Smooth muscle cell (in vitro differentiated cells): ENCODE measurements around the gene ACSBG1. TPM values are rescaled to one million over a fixed set of nuclear protein-coding genes. Genes with fewer than 3 reads are reported as not detected.
A peak's percentile ranks its signal among the peaks of the same experiment; 100 is the strongest.

Experiments used
- DNase-seq: peaks from one replicate; lab custom pipeline; 2025; ENCODE audit not compliant: unreplicated experiment; lab: John Stamatoyannopoulos, UW
- H2AFZ ChIP-seq: fragments of 200-600 bp; sonication (generic); 2 replicates; pipeline ENCODE4 v1.6.0; 2016; ENCODE audit warnings: antibody characterized with exemption, low read depth, mild to moderate bottlenecking
- H3F3A ChIP-seq: fragments of 200-600 bp; sonication (generic); 2 replicates; pipeline ENCODE4 v1.6.0; 2017; ENCODE audit warnings: antibody characterized with exemption, low read depth
- H3K27ac ChIP-seq: fragments of 200-600 bp; sonication (generic); 2 replicates; pipeline ENCODE4 v1.5.1; 2016; ENCODE audit warnings: low read depth, mild to moderate bottlenecking
- H3K27me3 ChIP-seq: fragments of 200-600 bp; sonication (generic); 2 replicates; pipeline ENCODE4 v1.6.1; 2016; ENCODE audit warnings: low read depth, mild to moderate bottlenecking
- H3K36me3 ChIP-seq: fragments of 200-600 bp; sonication (generic); 2 replicates; pipeline ENCODE4 v1.5.1; 2016; ENCODE audit warnings: low read depth
- H3K4me1 ChIP-seq: fragments of 200-600 bp; sonication (generic); 2 replicates; pipeline ENCODE4 v1.5.1; 2016; ENCODE audit warnings: low read depth
- H3K4me2 ChIP-seq: fragments of 200-600 bp; sonication (generic); 2 replicates; pipeline ENCODE4 v1.6.0; 2016; ENCODE audit warnings: mild to moderate bottlenecking
- H3K4me3 ChIP-seq: fragments of 200-600 bp; sonication (generic); 2 replicates; pipeline ENCODE4 v1.5.1; 2016; ENCODE audit warnings: mild to moderate bottlenecking
- H3K79me2 ChIP-seq: fragments of 200-600 bp; sonication (generic); 2 replicates; pipeline ENCODE4 v1.6.0; 2016; ENCODE audit warnings: low read depth, mild to moderate bottlenecking
- H3K9ac ChIP-seq: fragments of 200-600 bp; sonication (generic); 2 replicates; pipeline ENCODE4 v1.6.0; 2016; ENCODE audit warnings: low read depth
- H3K9me3 ChIP-seq: fragments of 200-600 bp; sonication (generic); replicated peaks from 2 replicates; pipeline ENCODE4 v1.5.1; 2016; ENCODE audit warnings: low read depth
- H4K20me1 ChIP-seq: fragments of 200-600 bp; sonication (generic); 2 replicates; pipeline ENCODE4 v1.6.0; 2016; ENCODE audit warnings: low read depth
- WGBS: methylation state at CpG from one replicate; pipeline ENCODE4 v1.1.7; 2016; ENCODE audit warnings: low lambda C conversion rate; 5-methylcytosine and 5-hydroxymethylcytosine counted together
- polyA plus RNA-seq: library from polyadenylated mRNA; unstranded; fragments of >200 nt; fragmentation: Nextera tagmentation; extraction: Ambion mirVana; gene quantifications from 2 replicates; pipeline ENCODE4 v1.2.1, GENCODE V29; 2016
- total RNA-seq: library from RNA; depleted of rRNA; stranded (reverse); fragments of >200 nt; gene quantifications from 2 replicates; pipeline ENCODE4 v1.2.3, GENCODE V29; 2014
- TF ChIP-seq, protein P1 (sequence below): fragments of 200-600 bp; sonication (generic); IDR thresholded peaks from 2 replicates; pipeline ENCODE4 v1.5.1; 2017; ENCODE audit warnings: borderline replicate concordance, mild to moderate bottlenecking, antibody characterized with exemption; ENCODE audit not compliant: insufficient read depth, poor library complexity, severe bottlenecking

The ACSBG1 gene
- total and polyA plus RNA-seq, 2 experiments from 2014 or later: under 0.01 to 0.22 TPM

DNA sequence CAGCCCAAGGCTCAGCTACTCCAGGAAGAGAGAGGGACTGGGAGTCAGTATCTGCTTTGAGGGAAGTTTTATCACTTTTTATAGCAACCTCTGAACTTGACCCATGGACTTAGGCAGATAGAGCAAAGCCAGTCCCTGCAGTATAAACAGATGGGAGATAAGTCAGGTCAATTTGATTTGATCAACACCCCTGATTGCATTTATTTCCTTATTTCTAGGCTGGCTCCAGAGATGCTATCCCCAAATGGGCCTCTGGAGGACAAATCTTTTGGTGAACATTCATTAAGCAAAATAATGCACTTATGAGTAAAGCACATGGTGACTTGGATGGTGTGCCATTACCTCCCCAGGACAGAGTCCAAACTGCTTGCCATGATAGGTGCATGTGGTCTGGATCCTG is 94.1 kb downstream of the ACSBG1 start:
- TF ChIP-seq, protein P1, sequence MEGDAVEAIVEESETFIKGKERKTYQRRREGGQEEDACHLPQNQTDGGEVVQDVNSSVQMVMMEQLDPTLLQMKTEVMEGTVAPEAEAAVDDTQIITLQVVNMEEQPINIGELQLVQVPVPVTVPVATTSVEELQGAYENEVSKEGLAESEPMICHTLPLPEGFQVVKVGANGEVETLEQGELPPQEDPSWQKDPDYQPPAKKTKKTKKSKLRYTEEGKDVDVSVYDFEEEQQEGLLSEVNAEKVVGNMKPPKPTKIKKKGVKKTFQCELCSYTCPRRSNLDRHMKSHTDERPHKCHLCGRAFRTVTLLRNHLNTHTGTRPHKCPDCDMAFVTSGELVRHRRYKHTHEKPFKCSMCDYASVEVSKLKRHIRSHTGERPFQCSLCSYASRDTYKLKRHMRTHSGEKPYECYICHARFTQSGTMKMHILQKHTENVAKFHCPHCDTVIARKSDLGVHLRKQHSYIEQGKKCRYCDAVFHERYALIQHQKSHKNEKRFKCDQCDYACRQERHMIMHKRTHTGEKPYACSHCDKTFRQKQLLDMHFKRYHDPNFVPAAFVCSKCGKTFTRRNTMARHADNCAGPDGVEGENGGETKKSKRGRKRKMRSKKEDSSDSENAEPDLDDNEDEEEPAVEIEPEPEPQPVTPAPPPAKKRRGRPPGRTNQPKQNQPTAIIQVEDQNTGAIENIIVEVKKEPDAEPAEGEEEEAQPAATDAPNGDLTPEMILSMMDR: no peak
- DNase-seq: no peak

DNA sequence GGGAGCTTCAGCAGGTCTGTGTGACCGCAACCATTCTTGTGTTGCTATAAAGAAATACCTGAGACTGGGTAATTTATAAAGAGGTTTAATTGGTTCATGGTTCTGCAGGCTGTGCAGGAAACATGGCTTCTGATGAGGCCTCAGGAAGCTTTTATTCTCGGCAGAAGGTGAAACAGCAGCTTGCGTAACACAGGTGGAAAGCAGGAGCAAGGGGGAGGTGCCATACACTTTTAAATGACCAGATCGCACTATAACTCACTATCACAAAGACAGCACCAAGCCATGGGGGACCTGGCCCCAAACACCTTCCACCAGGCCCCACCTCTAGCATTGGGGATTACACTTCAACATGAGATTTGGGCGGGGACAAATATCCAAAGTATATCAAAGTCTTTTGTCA is 94.8 kb downstream of the ACSBG1 start:
- Histone ChIP-seq H3K79me2 (no peaks in the 10 kb centered on the region), H3K9me3 (no peaks in the 10 kb centered on the region), H3F3A (no peaks in the 10 kb centered on the region), H3K4me1 (no peaks in the 10 kb centered on the region), H3K27ac (no peak overlapping the region), H4K20me1 (no peaks in the 10 kb centered on the region), H3K4me3 (no peak overlapping the region), H3K36me3 (no peaks in the 10 kb centered on the region), H3K27me3 (no peaks in the 10 kb centered on the region), H3K4me2 (no peak overlapping the region), H3K9ac (no peak overlapping the region), H2AFZ (no peak overlapping the region)
- TF ChIP-seq, protein P1: no peak
- DNase-seq: no peak
- WGBS: 97% methylated on average over 5 of the region's 5 CpGs

More for the DNA sequence above, 94.1 kb downstream of the ACSBG1 start:
- Histone ChIP-seq H3K9me3 (no peaks in the 10 kb centered on the region), H4K20me1 (no peaks in the 10 kb centered on the region), H3K79me2 (no peaks in the 10 kb centered on the region), H3K4me2 (no peak overlapping the region), H3K27ac (no peak overlapping the region), H3K9ac (no peak overlapping the region), H2AFZ (no peak overlapping the region), H3K27me3 (no peaks in the 10 kb centered on the region), H3F3A (no peaks in the 10 kb centered on the region), H3K4me1 (no peaks in the 10 kb centered on the region), H3K4me3 (no peak overlapping the region), H3K36me3 (no peaks in the 10 kb centered on the region)

DNA sequence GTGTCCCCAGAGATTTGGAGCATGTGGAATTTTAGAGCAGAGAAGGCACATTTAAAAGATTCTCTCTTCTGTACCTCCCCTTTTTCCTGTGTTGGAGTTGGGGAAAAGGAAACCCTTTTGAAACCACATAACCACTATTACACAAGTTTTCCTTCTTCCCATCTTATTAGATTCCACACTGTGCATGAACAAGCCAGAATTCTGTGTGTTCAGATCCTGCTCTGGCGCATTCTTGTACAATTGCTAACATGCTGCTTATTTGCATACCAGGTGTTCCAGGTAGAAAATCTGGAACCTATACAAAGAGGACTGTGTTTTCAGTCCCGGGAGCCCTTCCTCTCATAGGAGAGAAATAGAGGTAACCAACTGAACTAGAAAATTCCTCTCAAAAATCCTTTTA is 100.6 kb downstream of the ACSBG1 start:
- DNase-seq: no peak

More for the DNA sequence above, 100.6 kb downstream of the ACSBG1 start:
- peak overlapping the region; percentile 38 for H3K27ac ChIP-seq
- no peaks in the 10 kb centered on the region for H3K9me3 ChIP-seq
- no peaks in the 10 kb centered on the region for H3K36me3 ChIP-seq
- H2AFZ ChIP-seq: no peak overlapping the region
- 83% methylated on average over 2 of the region's 2 CpGs for WGBS
- H3K9ac ChIP-seq: no peak overlapping the region
- H3F3A ChIP-seq: peaks cover 4% of the 10 kb centered on the region
- no peaks in the 10 kb centered on the region for H3K27me3 ChIP-seq
- H4K20me1 ChIP-seq: no peaks in the 10 kb centered on the region
- no peak overlapping the region for H3K4me2 ChIP-seq
- TF ChIP-seq, protein P1: no peak
- no peak overlapping the region for H3K4me3 ChIP-seq
- peaks cover 10% of the 10 kb centered on the region for H3K4me1 ChIP-seq
- no peaks in the 10 kb centered on the region for H3K79me2 ChIP-seq
